SU-DHL-6 (cell line): ENCODE results near the gene GALR3.

ENCODE experiments used
- H2AFZ ChIP-seq: fragments of 200-600 bp; sonication (generic); 2 replicates; pipeline ENCODE4 v1.6.1; 2014; ENCODE audit warnings: low read depth, mild to moderate bottlenecking, moderate library complexity, mixed read lengths, antibody characterized with exemption, low read length; ENCODE audit not compliant: severe bottlenecking
- H3F3A ChIP-seq: fragments of 200-600 bp; shearing (Covaris generic); 2 replicates; pipeline ENCODE4 v1.6.0; 2016; ENCODE audit warnings: antibody characterized with exemption, mild to moderate bottlenecking; ENCODE audit not compliant: insufficient read depth
- H3K27ac ChIP-seq: fragments of 200-600 bp; sonication (generic); 2 replicates; pipeline ENCODE4 v1.5.1; 2016; ENCODE audit warnings: low read depth, mild to moderate bottlenecking, low read length, moderate library complexity, mixed read lengths
- H3K27me3 ChIP-seq: fragments of 200-600 bp; sonication (generic), shearing (Covaris generic); 2 replicates; pipeline ENCODE4 v1.6.0; 2014; ENCODE audit warnings: mild to moderate bottlenecking, low read length
- H3K36me3 ChIP-seq: fragments of 200-600 bp; sonication (generic); 2 replicates; pipeline ENCODE4 v1.6.1; 2014; ENCODE audit warnings: mild to moderate bottlenecking, low read length, mixed read lengths
- H3K4me2 ChIP-seq: fragments of 300-600, 200-600 bp; shearing (Covaris generic), sonication (generic); 2 replicates; pipeline ENCODE4 v1.6.0; 2014; ENCODE audit warnings: low read length, low read depth, mild to moderate bottlenecking; ENCODE audit not compliant: poor library complexity, severe bottlenecking
- H3K4me3 ChIP-seq: fragments of 200-600 bp; sonication (generic); 2 replicates; pipeline ENCODE4 v1.5.1; 2014; ENCODE audit warnings: antibody characterized with exemption, low read length, mild to moderate bottlenecking, mixed read lengths; ENCODE audit not compliant: insufficient read depth, poor library complexity, severe bottlenecking
- H3K79me2 ChIP-seq: fragments of 200-600 bp; sonication (generic); 2 replicates; pipeline ENCODE4 v1.6.1; 2014; ENCODE audit warnings: mild to moderate bottlenecking, low read length, moderate library complexity; ENCODE audit not compliant: insufficient read depth
- H3K9ac ChIP-seq: fragments of 200-600 bp; sonication (generic); 2 replicates; pipeline ENCODE4 v1.7.0; 2014; ENCODE audit warnings: mild to moderate bottlenecking, low read length
- H3K9me2 ChIP-seq: fragments of 200-600 bp; sonication (generic); replicated peaks from 2 replicates; pipeline ENCODE4 v1.6.1; 2014; ENCODE audit warnings: low read length; ENCODE audit not compliant: insufficient read depth
- H3K9me3 ChIP-seq: fragments of 200-600 bp; sonication (generic); 2 replicates; pipeline ENCODE4 v1.6.1; 2014; ENCODE audit warnings: low read length, mixed read lengths; ENCODE audit not compliant: insufficient read depth
- H4K20me1 ChIP-seq: fragments of 200-600 bp; sonication (generic); 2 replicates; pipeline ENCODE4 v1.6.1; 2014; ENCODE audit warnings: low read depth, mild to moderate bottlenecking, antibody characterized with exemption, low read length, moderate library complexity, mixed read lengths
- CTCF ChIP-seq: fragments of 200-600 bp; sonication (generic); IDR thresholded peaks from one replicate; pipeline ENCODE4 v1.5.1; 2017; ENCODE audit warnings: antibody characterized with exemption, mild to moderate bottlenecking, low read length, moderate library complexity; ENCODE audit not compliant: insufficient read depth, poor library complexity, severe bottlenecking
- EZH2phosphoT487 ChIP-seq: fragments of 200-600 bp; sonication (generic), shearing (Covaris generic); conservative IDR thresholded peaks from 2 replicates; pipeline ENCODE4 v1.6.1; 2018; ENCODE audit warnings: mild to moderate bottlenecking, antibody characterized with exemption, low read length, moderate library complexity, mixed read lengths

GALR3 gene

GRCh38 chr22:37808294-37808657, 14.9 kb upstream of the GALR3 start:
- Histone ChIP-seq H3K4me3 (peak overlapping the region; percentile 46), H3F3A (peaks cover 4% of the 10 kb centered on the region; the same call in 1 of the 2 replicates), H3K36me3 (no peaks in the 10 kb centered on the region), H3K4me2 (peak overlapping the region; percentile 60), H2AFZ (peak overlapping the region; percentile 56), H3K79me2 (no peaks in the 10 kb centered on the region), H3K27me3 (no peaks in the 10 kb centered on the region), H3K9ac (peak overlapping the region; percentile 55), H3K9me2 (no peaks in the 10 kb centered on the region), H3K27ac (no peak overlapping the region), H4K20me1 (no peaks in the 10 kb centered on the region), H3K9me3 (no peaks in the 10 kb centered on the region)
- TF ChIP-seq CTCF (no peak), EZH2phosphoT487 (no peak)

- Histone ChIP-seq H3K9ac (no peak overlapping the region), H3K9me2 (no peaks in the 10 kb centered on the region), H3K27me3 (no peaks in the 10 kb centered on the region), H3K79me2 (no peaks in the 10 kb centered on the region), H3F3A (peaks cover 4% of the 10 kb centered on the region; the same call in 1 of the 2 replicates), H3K36me3 (no peaks in the 10 kb centered on the region), H4K20me1 (no peaks in the 10 kb centered on the region), H3K9me3 (no peaks in the 10 kb centered on the region), H3K4me2 (no peak overlapping the region), H3K4me3 (no peak overlapping the region), H3K27ac (no peak overlapping the region), H2AFZ (no peak overlapping the region)
- no peak for TF ChIP-seq EZH2phosphoT487
- TF ChIP-seq CTCF, result no peak
Observed at GRCh38 chr22:37809672-37810333, 13.4 kb upstream of the GALR3 start.

DNA sequence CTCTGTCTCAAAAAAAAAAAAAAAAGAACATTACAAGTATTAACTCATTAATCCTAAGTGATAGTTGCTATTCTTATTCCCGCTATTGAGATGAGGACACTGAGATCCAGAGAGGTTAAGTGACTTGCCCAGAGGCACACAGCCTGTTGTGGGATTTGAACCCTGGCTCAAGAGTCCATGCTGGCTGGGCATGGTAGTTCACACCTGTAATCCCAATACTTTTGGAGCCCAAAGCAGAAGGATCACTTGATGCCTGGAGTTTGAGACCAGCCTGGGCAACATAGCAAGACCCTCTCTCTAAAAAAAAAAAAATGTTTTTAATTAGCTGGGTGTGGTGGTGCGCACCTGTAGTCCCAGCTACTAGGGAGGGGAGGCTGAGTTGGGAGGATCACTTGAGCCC, 11.3 kb upstream of the GALR3 start:
- Histone ChIP-seq H3K79me2 (no peaks in the 10 kb centered on the region), H3K4me3 (no peak overlapping the region), H3K9me3 (no peaks in the 10 kb centered on the region), H4K20me1 (no peaks in the 10 kb centered on the region), H3K9me2 (no peaks in the 10 kb centered on the region), H3F3A (no peaks in the 10 kb centered on the region), H2AFZ (no peak overlapping the region), H3K27ac (no peak overlapping the region), H3K36me3 (no peaks in the 10 kb centered on the region), H3K27me3 (no peaks in the 10 kb centered on the region), H3K4me2 (no peak overlapping the region), H3K9ac (no peak overlapping the region)
- TF ChIP-seq CTCF (no peak), EZH2phosphoT487 (no peak)
